Karpas-422 (cell line): ENCODE measurements around the gene RANGAP1. TPM values are rescaled to one million over a fixed set of nuclear protein-coding genes. Genes with fewer than 3 reads are reported as not detected.
"Not testable (repeated sequence)": the region's sequence is repeated elsewhere in the genome, so short reads cannot be mapped to it uniquely, and the experiment has no call there.

Experiments
- DNase-seq: peaks from one replicate; pipeline ENCODE4 v3.0.0-alpha.2; 2015
- H2AFZ ChIP-seq: fragments of 200-600 bp; sonication (generic); 2 replicates; pipeline ENCODE4 v1.6.1; 2014; ENCODE audit warnings: antibody characterized with exemption, low read length, mixed read lengths
- H3K27ac ChIP-seq: fragments of 200-600 bp; sonication (generic); 2 replicates; pipeline ENCODE4 v1.5.1; 2014; ENCODE audit warnings: mild to moderate bottlenecking, low read length, moderate library complexity
- H3K27me3 ChIP-seq: fragments of 200-600 bp; sonication (generic); 2 replicates; pipeline ENCODE4 v1.6.1; 2014; ENCODE audit warnings: low read length, mixed read lengths
- H3K36me3 ChIP-seq: fragments of 200-600 bp; sonication (generic); 2 replicates; pipeline ENCODE4 v1.6.1; 2014; ENCODE audit warnings: low read length, mixed read lengths; ENCODE audit not compliant: insufficient read depth
- H3K4me1 ChIP-seq: fragments of 200-600 bp; sonication (generic); 2 replicates; pipeline ENCODE4 v1.6.1; 2014; ENCODE audit warnings: mild to moderate bottlenecking, low read length, mixed read lengths
- H3K4me2 ChIP-seq: fragments of 200-600 bp; sonication (generic); 2 replicates; pipeline ENCODE4 v1.6.1; 2014; ENCODE audit warnings: low read length, low read depth, mild to moderate bottlenecking; ENCODE audit not compliant: poor library complexity, severe bottlenecking
- H3K4me3 ChIP-seq: fragments of 200-600 bp; sonication (generic); 2 replicates; pipeline ENCODE4 v1.5.1; 2014; ENCODE audit warnings: mild to moderate bottlenecking, antibody characterized with exemption, low read length, mixed read lengths
- H3K79me2 ChIP-seq: fragments of 200-600 bp; sonication (generic); 2 replicates; pipeline ENCODE4 v1.6.1; 2014; ENCODE audit warnings: mild to moderate bottlenecking, low read length, mixed read lengths
- H3K9ac ChIP-seq: fragments of 200-600 bp; sonication (generic); 2 replicates; pipeline ENCODE4 v1.6.0; 2014; ENCODE audit warnings: low read length
- H3K9me2 ChIP-seq: fragments of 200-600 bp; sonication (generic), shearing (Covaris generic); replicated peaks from 2 replicates; pipeline ENCODE4 v1.6.0; 2014; ENCODE audit warnings: mild to moderate bottlenecking, low read length, moderate library complexity; ENCODE audit not compliant: insufficient read depth
- H3K9me3 ChIP-seq: fragments of 300-700, 200-600 bp; sonication (generic); 2 replicates; pipeline ENCODE4 v1.6.1; 2014; ENCODE audit warnings: low read length, mixed read lengths
- H4K20me1 ChIP-seq: fragments of 200-600 bp; sonication (generic); 2 replicates; pipeline ENCODE4 v1.6.1; 2014; ENCODE audit warnings: mild to moderate bottlenecking, antibody characterized with exemption, low read length, low read depth; ENCODE audit not compliant: insufficient read depth
- total RNA-seq: library from RNA; depleted of rRNA; stranded (reverse); fragments of >200 nt; shearing (Covaris generic); gene quantifications from 2 replicates; pipeline ENCODE4 v1.2.3, GENCODE V29; 2014; ENCODE audit warnings: low replicate concordance

The RANGAP1 gene
- total RNA-seq, 1 experiment from 2014 or later, result 26.3 TPM

GRCh38 chr22:41260871-41261270 lies 25.1 kb downstream of the RANGAP1 start:
- no peaks in the 10 kb centered on the region for H4K20me1 ChIP-seq
- H3K4me1 ChIP-seq, result no peaks in the 10 kb centered on the region
- H3K4me2 ChIP-seq, result no peak overlapping the region
- H3K9ac ChIP-seq, result no peak overlapping the region
- H3K27ac ChIP-seq, result no peak overlapping the region
- DNase-seq, result no peak
- H3K9me3 ChIP-seq, result no peaks in the 10 kb centered on the region
- H3K79me2 ChIP-seq, result no peaks in the 10 kb centered on the region
- peaks cover 32% of the 10 kb centered on the region for H3K36me3 ChIP-seq
- H3K27me3 ChIP-seq, result no peaks in the 10 kb centered on the region
- H2AFZ ChIP-seq, result no peak overlapping the region
- no peak overlapping the region for H3K4me3 ChIP-seq
- H3K9me2 ChIP-seq, result no peaks in the 10 kb centered on the region

GRCh38 chr22:41259756-41260155 lies 26.2 kb downstream of the RANGAP1 start:
- not testable (repeated sequence) for H3K4me3 ChIP-seq, H4K20me1 ChIP-seq, H3K4me1 ChIP-seq, H3K9me3 ChIP-seq, H3K27ac ChIP-seq, DNase-seq, H3K9me2 ChIP-seq, H2AFZ ChIP-seq, H3K4me2 ChIP-seq, H3K9ac ChIP-seq, H3K79me2 ChIP-seq, H3K27me3 ChIP-seq
- peaks cover 34% of the 10 kb centered on the region for H3K36me3 ChIP-seq

- no peak overlapping the region for H2AFZ ChIP-seq
- H3K9ac ChIP-seq, result no peak overlapping the region
- no peak for DNase-seq
- no peak overlapping the region for H3K4me3 ChIP-seq
- H4K20me1 ChIP-seq, result no peaks in the 10 kb centered on the region
- H3K79me2 ChIP-seq, result no peaks in the 10 kb centered on the region
- H3K27me3 ChIP-seq, result no peaks in the 10 kb centered on the region
- no peak overlapping the region for H3K27ac ChIP-seq
- no peaks in the 10 kb centered on the region for H3K4me1 ChIP-seq
- H3K4me2 ChIP-seq, result no peak overlapping the region
- H3K9me2 ChIP-seq, result no peaks in the 10 kb centered on the region
- peaks cover 34% of the 10 kb centered on the region for H3K36me3 ChIP-seq
- no peaks in the 10 kb centered on the region for H3K9me3 ChIP-seq
Observed at GRCh38 chr22:41257696-41258095, 28.3 kb downstream of the RANGAP1 start.

GRCh38 chr22:41256254-41257253 lies 29.4 kb downstream of the RANGAP1 start:
- Histone ChIP-seq H3K27ac (no peak overlapping the region), H3K4me2 (no peak overlapping the region), H4K20me1 (no peaks in the 10 kb centered on the region), H3K9ac (no peak overlapping the region), H3K36me3 (peaks cover 30% of the 10 kb centered on the region), H3K4me3 (no peak overlapping the region), H3K27me3 (no peaks in the 10 kb centered on the region), H3K9me2 (no peaks in the 10 kb centered on the region), H3K79me2 (no peaks in the 10 kb centered on the region), H3K9me3 (no peaks in the 10 kb centered on the region), H2AFZ (no peak overlapping the region), H3K4me1 (no peaks in the 10 kb centered on the region)
- no peak for DNase-seq

GRCh38 chr22:41254230-41254629 lies 31.8 kb downstream of the RANGAP1 start:
- no peaks in the 10 kb centered on the region for H3K4me1 ChIP-seq
- H3K4me2 ChIP-seq, result no peak overlapping the region
- H3K36me3 ChIP-seq, result peaks cover 31% of the 10 kb centered on the region
- no peaks in the 10 kb centered on the region; the same call in 1 of the 2 replicates for H4K20me1 ChIP-seq
- no peaks in the 10 kb centered on the region for H3K79me2 ChIP-seq
- H3K27me3 ChIP-seq, result no peaks in the 10 kb centered on the region
- H2AFZ ChIP-seq, result no peak overlapping the region
- H3K27ac ChIP-seq, result no peak overlapping the region
- no peak for DNase-seq
- no peak overlapping the region for H3K4me3 ChIP-seq
- H3K9me2 ChIP-seq, result no peaks in the 10 kb centered on the region
- H3K9ac ChIP-seq, result no peak overlapping the region
- no peaks in the 10 kb centered on the region for H3K9me3 ChIP-seq

GRCh38 chr22:41252365-41252764 lies 33.6 kb downstream of the RANGAP1 start:
- no peak overlapping the region for H2AFZ ChIP-seq

GRCh38 chr22:41250127-41250526 lies 35.9 kb downstream of the RANGAP1 start:
- Histone ChIP-seq H3K4me1 (no peaks in the 10 kb centered on the region), H3K9ac (no peak overlapping the region), H3K27ac (no peak overlapping the region), H2AFZ (no peak overlapping the region), H3K4me2 (no peak overlapping the region), H3K9me3 (no peaks in the 10 kb centered on the region), H4K20me1 (no peaks in the 10 kb centered on the region; the same call in 1 of the 2 replicates), H3K79me2 (no peaks in the 10 kb centered on the region), H3K27me3 (no peaks in the 10 kb centered on the region), H3K4me3 (no peak overlapping the region), H3K36me3 (peaks cover 26% of the 10 kb centered on the region), H3K9me2 (no peaks in the 10 kb centered on the region)
- DNase-seq, result no peak

More at GRCh38 chr22:41252365-41252764, 33.6 kb downstream of the RANGAP1 start:
- Histone ChIP-seq H4K20me1 (no peaks in the 10 kb centered on the region; the same call in 1 of the 2 replicates), H3K4me3 (no peak overlapping the region), H3K9me3 (no peaks in the 10 kb centered on the region), H3K79me2 (no peaks in the 10 kb centered on the region), H3K4me1 (no peaks in the 10 kb centered on the region), H3K9me2 (no peaks in the 10 kb centered on the region), H3K27ac (no peak overlapping the region), H3K9ac (no peak overlapping the region), H3K4me2 (no peak overlapping the region), H3K36me3 (peaks cover 26% of the 10 kb centered on the region), H3K27me3 (no peaks in the 10 kb centered on the region)
- DNase-seq, result no peak

GRCh38 chr22:41249442-41249841 lies 36.5 kb downstream of the RANGAP1 start:
- Histone ChIP-seq H3K9ac (no peak overlapping the region), H3K9me3 (no peaks in the 10 kb centered on the region), H4K20me1 (no peaks in the 10 kb centered on the region; the same call in 1 of the 2 replicates), H3K4me3 (no peak overlapping the region), H3K79me2 (no peaks in the 10 kb centered on the region), H3K27ac (no peak overlapping the region), H3K4me2 (no peak overlapping the region), H3K27me3 (no peaks in the 10 kb centered on the region), H3K36me3 (peaks cover 24% of the 10 kb centered on the region), H2AFZ (no peak overlapping the region), H3K4me1 (no peaks in the 10 kb centered on the region), H3K9me2 (no peaks in the 10 kb centered on the region)
- DNase-seq, result no peak
